GM12878 (cell line): ENCODE results near the gene LRRN2. TPM values are rescaled to one million over a fixed set of nuclear protein-coding genes. Genes with fewer than 3 reads are reported as not detected.

Experiments
- ATAC-seq: fragments of 200-7000 bp; cut with Tn5 transposase; 3 replicates; pipeline ENCODE4 v1.9.1; 2020; ENCODE audit warnings: mild to moderate bottlenecking, moderate library complexity
- BruUV-seq: library from RNA; stranded (reverse); fragments of 400-500 nt; replicated peaks from 2 replicates; lab custom pipeline; 2021; lab: Mats Ljungman, UMichigan
- CTCF ChIA-PET: fragments of 300-600 bp; sonication (Branson Sonifier 250); formaldehyde crosslinking; extraction: SDS; loops from one replicate; lab custom pipeline; 2021; ENCODE audit warnings: inconsistent platforms; lab: Yijun Ruan, JAX
- POLR2A ChIA-PET: fragments of 350-600 bp; formaldehyde crosslinking; extraction: SDS; loops from one replicate; lab custom pipeline; 2021; ENCODE audit warnings: inconsistent platforms; lab: Charles Lee
- RAD21 ChIA-PET: fragments of 300-600 bp; sonication (Branson Sonifier 250); formaldehyde crosslinking; loops from one replicate; lab custom pipeline; 2023; ENCODE audit warnings: antibody characterized with exemption; ENCODE audit not compliant: unreplicated experiment; lab: Charles Lee
- SMC1A ChIA-PET: fragments of 300-600 bp; sonication (Branson Sonifier 250); formaldehyde crosslinking; loops from one replicate; lab custom pipeline; 2023; ENCODE audit not compliant: unreplicated experiment, uncharacterized antibody; lab: Charles Lee
- DNase-seq: peaks from one replicate; pipeline ENCODE4 v3.0.0-alpha.2; 2011; ENCODE audit warnings: low read depth, low spot score
- FAIRE-seq: peaks from 3 replicates; lab custom pipeline; 2011; peaks lifted over from hg19 to GRCh38; lab: Jason Lieb, UNC
- H2AFZ ChIP-seq: 2 replicates; pipeline ENCODE4 v1.6.0; 2011; ENCODE audit warnings: low read depth, low read length, control low read depth; ENCODE audit not compliant: control insufficient read depth
- H3K27ac ChIP-seq: 2 replicates; pipeline ENCODE4 v1.5.1; 2011; ENCODE audit warnings: control low read depth; ENCODE audit not compliant: control insufficient read depth, insufficient read depth
- H3K27me3 ChIP-seq, 2 experiments: replicated peaks in 1 of 2; 2 replicates each; pipeline versions ENCODE4 v1.6.0 to v1.6.1; 2011; ENCODE audit warnings: low read length in 1 of 2; ENCODE audit not compliant: control insufficient read depth in 2 of 2, insufficient read depth in 2 of 2
- H3K36me3 ChIP-seq, 2 experiments: 2 replicates each; pipeline ENCODE4 v1.5.1; 2011; ENCODE audit warnings: low read length in 1 of 2; ENCODE audit not compliant: control insufficient read depth in 2 of 2, insufficient read depth in 2 of 2
- H3K4me1 ChIP-seq: 2 replicates; pipeline ENCODE4 v1.6.1; 2011; ENCODE audit warnings: mild to moderate bottlenecking, low read length, moderate library complexity, mixed read lengths; ENCODE audit not compliant: control insufficient read depth, insufficient read depth
- H3K4me2 ChIP-seq: 2 replicates; pipeline ENCODE4 v1.6.0; 2011; ENCODE audit warnings: control low read depth; ENCODE audit not compliant: control insufficient read depth, insufficient read depth
- H3K4me3 ChIP-seq: fragments of 200-600 bp; sonication (generic); 2 replicates; pipeline ENCODE4 v1.5.1; 2016
- H3K79me2 ChIP-seq: 2 replicates; pipeline ENCODE4 v1.6.0; 2011; ENCODE audit warnings: low read length; ENCODE audit not compliant: control insufficient read depth, insufficient read depth
- H3K9ac ChIP-seq: 2 replicates; pipeline ENCODE4 v1.8.0; 2011; ENCODE audit warnings: low read length, control low read depth, mixed read lengths; ENCODE audit not compliant: control insufficient read depth, insufficient read depth
- H3K9me3 ChIP-seq: replicated peaks from 3 replicates; pipeline ENCODE4 v1.5.1; 2011; ENCODE audit warnings: mild to moderate bottlenecking, low read length; ENCODE audit not compliant: control insufficient read depth, insufficient read depth
- H4K20me1 ChIP-seq: 2 replicates; pipeline ENCODE4 v1.6.0; 2011; ENCODE audit not compliant: control insufficient read depth, insufficient read depth
- EGR1 ChIP-seq, 2 experiments: IDR thresholded peaks; 1 replicate in 1 of 2; 2 replicates in 1 of 2; pipeline ENCODE4 v1.6.1; 2011 to 2012; ENCODE audit warnings: low read depth in 2 of 2, low read length in 2 of 2, borderline replicate concordance in 1 of 2, mild to moderate bottlenecking in 1 of 2, moderate library complexity in 1 of 2
- EZH2 ChIP-seq: IDR thresholded peaks from 2 replicates; pipeline ENCODE4 v1.6.1; 2012; ENCODE audit warnings: low read depth, mild to moderate bottlenecking, control low read depth, inconsistent platforms, low read length, borderline replicate concordance; ENCODE audit not compliant: control insufficient read depth
- PBX3 ChIP-seq: IDR thresholded peaks from 2 replicates; pipeline ENCODE4 v1.6.1; 2011; ENCODE audit warnings: mild to moderate bottlenecking, low read depth, low read length, moderate library complexity; ENCODE audit not compliant: insufficient replicate concordance
- RELB ChIP-seq: fragments of 450-650 bp; IDR thresholded peaks from 2 replicates; pipeline ENCODE4 v1.6.1; 2017; ENCODE audit warnings: low read depth, mild to moderate bottlenecking, moderate library complexity
- REST ChIP-seq: IDR thresholded peaks from 2 replicates; pipeline ENCODE4 v1.6.1; 2012; ENCODE audit warnings: mild to moderate bottlenecking, low read depth, low read length
- SMAD1 ChIP-seq: fragments of 450-650 bp; IDR thresholded peaks from 2 replicates; pipeline ENCODE4 v1.6.1; 2018; ENCODE audit warnings: mild to moderate bottlenecking, low read depth; ENCODE audit not compliant: partially characterized antibody
- SREBF1 ChIP-seq: IDR thresholded peaks from 2 replicates; pipeline ENCODE4 v1.6.1; 2012; ENCODE audit warnings: mild to moderate bottlenecking, low read length
- TCF3 ChIP-seq: IDR thresholded peaks from 2 replicates; pipeline ENCODE4 v1.6.1; 2012; ENCODE audit warnings: low read depth, mild to moderate bottlenecking, low read length, borderline replicate concordance; ENCODE audit not compliant: insufficient read depth
- YBX1 ChIP-seq: fragments of 450-650 bp; IDR thresholded peaks from 2 replicates; pipeline ENCODE4 v1.6.1; 2016; ENCODE audit warnings: antibody characterized with exemption
- ZBTB33 ChIP-seq: fragments of 450-650 bp; IDR thresholded peaks from 2 replicates; pipeline ENCODE4 v1.6.1; 2017; ENCODE audit warnings: mild to moderate bottlenecking
- ZZZ3 ChIP-seq: IDR thresholded peaks from 2 replicates; pipeline ENCODE4 v1.6.1; 2011; ENCODE audit warnings: low read depth; ENCODE audit not compliant: control insufficient read depth, insufficient read length
- WGBS: methylation state at CpG from one replicate; pipeline ENCODE4 v1.1.6; 2016; ENCODE audit warnings: low lambda C conversion rate; ENCODE audit not compliant: insufficient replicate concordance, insufficient coverage; ENCODE audit errors: missing lambda C conversion rate; 5-methylcytosine and 5-hydroxymethylcytosine counted together
- in situ Hi-C: fragments of 300-500 bp; cut with MboI; formaldehyde crosslinking; loops from 9 replicates; pipeline ENCODE4 v1.14.3; 2018; ENCODE audit warnings: mixed read lengths
- intact Hi-C: fragments of 100-400 bp; cut with micrococcal nuclease; formaldehyde crosslinking; loops from one replicate; pipeline ENCODE4 v1.14.2; 2022; ENCODE audit not compliant: unreplicated experiment
- polyA plus RNA-seq, 11 experiments: library from polyadenylated mRNA; depleted of rRNA in 4 of 11; unstranded in 6 of 11; stranded (reverse) in 5 of 11; fragments of >200 nt; fragmentation: Nextera tagmentation in 4 of 11; fragmentation: Illumina TruSeq in 1 of 11; extraction: Ambion mirVana in 4 of 11; extraction: Trizol in 1 of 11; gene quantifications; 1 replicate in 1 of 11; 2 replicates in 10 of 11; pipeline versions ENCODE4 v1.2.1 to v1.2.3, GENCODE V29; 2011 to 2016; ENCODE audit warnings: inconsistent platforms in 2 of 11, missing spikeins in 2 of 11, low read depth in 1 of 11
- total RNA-seq, 4 experiments: library from RNA; depleted of rRNA in 3 of 4; stranded (reverse); fragments of >200 nt in 3 of 4; fragmentation: Illumina TruSeq in 1 of 4; extraction: Trizol in 1 of 4; gene quantifications; 2 replicates each; pipeline versions ENCODE4 v1.2.1 to v1.2.3, GENCODE V29; 2013 to 2021

Gene LRRN2
- total and polyA plus RNA-seq, 10 of the 15 experiments (the other 5 are each of a cell fraction or from before 2014, with no cell fraction given): not detected

GRCh38 chr1:204617256-204618147 is 68.0 kb downstream of the LRRN2 start:
- Histone ChIP-seq H3K27me3 (peaks cover 3 to 6% of the 10 kb centered on the region in 2 experiments; a peak in 3 of 4 replicates), H3K36me3 (no peaks in the 10 kb centered on the region), H3K9me3 (no peaks in the 10 kb centered on the region), H2AFZ (no peak overlapping the region), H3K4me1 (no peaks in the 10 kb centered on the region), H3K4me3 (no peak overlapping the region), H4K20me1 (peaks cover 2% of the 10 kb centered on the region; the same call in 1 of the 2 replicates), H3K9ac (no peak overlapping the region), H3K4me2 (no peak overlapping the region), H3K27ac (no peak overlapping the region), H3K79me2 (no peaks in the 10 kb centered on the region)
- in situ Hi-C loops: no loop called here
- ATAC-seq: no peak
- no peak for DNase-seq
- TF ChIP-seq RELB (no peak), PBX3 (no peak), TCF3 (no peak), SMAD1 (no peak), EZH2 (no peak), EGR1 (IDR thresholded peaks at IDR 0.05; ENCODE audit: borderline replicate concordance in 1 of 2, low read depth in 2 of 2, low read length in 2 of 2) (no peak), REST (no peak), SREBF1 (no peak), ZBTB33 (no peak), ZZZ3 (no peak), YBX1 (no peak)
- ChIA-PET POLR2A (no interaction called here), CTCF (interaction anchor here (0.8 to 1.2 kb wide), 2 partner anchors 11 to 189 kb away, joined by 3 read pairs; no protein-coding TSS in a partner anchor), SMC1A (no interaction called here), RAD21 (no interaction called here)
- FAIRE-seq: no peak
- 31% methylated on average over 13 of the region's 13 CpGs for WGBS
- intact Hi-C loops: no loop called here
- no TSS peak for BruUV-seq
